ENCODE measurements around the gene RPLP1. TPM values are rescaled to one million over a fixed set of nuclear protein-coding genes. Genes with fewer than 3 reads are reported as not detected.
A peak's percentile ranks its signal among the peaks of the same experiment; 100 is the strongest.

RPLP1 gene
- total RNA-seq, 1 donor from 2014 or later, result 3,035 TPM

DNA sequence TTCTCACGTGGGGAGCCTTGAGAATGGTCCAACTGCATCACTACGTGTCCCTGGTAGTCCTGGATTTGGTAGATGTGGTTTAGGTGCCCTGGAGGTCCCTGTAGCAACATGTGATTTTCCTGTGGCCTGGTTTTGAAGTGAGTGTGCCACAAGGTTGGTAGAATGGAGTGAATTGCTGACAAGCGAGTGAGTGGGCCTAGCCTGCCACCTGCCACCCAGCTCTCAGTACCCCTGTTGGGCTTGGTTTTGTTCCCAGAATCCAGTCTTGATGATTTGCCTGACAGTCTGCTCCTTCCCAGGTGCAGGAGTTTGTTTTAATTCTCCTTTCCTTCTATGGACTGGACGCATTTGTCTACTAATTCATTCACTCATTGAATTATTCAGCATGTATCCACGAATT is 19.4 kb downstream of the RPLP1 start:
- H3K9me3 Mint-ChIP-seq, result no peaks in the 10 kb centered on the region
- CTCF ChIA-PET, result interaction anchor here (1.2 to 1.3 kb wide), 2 partner anchors 995 to 1339 kb away, joined by 3 read pairs; no protein-coding TSS in a partner anchor
- ATAC-seq (ENCODE audit: low read depth), result no peak

GRCh38 chr15:69472562-69472961 is 19.9 kb downstream of the RPLP1 start:
- DNase-seq (no peak), ATAC-seq (ENCODE audit: low read depth) (no peak)
- H3K27ac Mint-ChIP-seq, result no peak overlapping the region
- H3K27me3 Mint-ChIP-seq, result peaks cover 3% of the 10 kb centered on the region
- intact Hi-C loops (cut with micrococcal nuclease), result no loop called here
- POLR2A ChIA-PET, result interaction anchor here (0.5 kb wide), 1 partner anchor 1371 kb away, joined by 4 read pairs; no protein-coding TSS in a partner anchor
- H3K36me3 Mint-ChIP-seq (ENCODE audit: low read depth), result no peaks in the 10 kb centered on the region
- TF ChIP-seq CTCF (IDR thresholded peaks at IDR 0.05), result no peak
- CTCF ChIA-PET, result interaction anchor here (1.2 to 1.3 kb wide), 3 partner anchors 988 to 1339 kb away, joined by 3 read pairs; no protein-coding TSS in a partner anchor
- no peaks in the 10 kb centered on the region for H3K9me3 Mint-ChIP-seq
- no peak overlapping the region for H3K4me3 Mint-ChIP-seq
- peaks cover 3% of the 10 kb centered on the region for H3K4me1 Mint-ChIP-seq

More for the DNA sequence above, 19.4 kb downstream of the RPLP1 start:
- Mint-ChIP-seq H3K27me3 (peaks cover 3% of the 10 kb centered on the region), H3K27ac (no peak overlapping the region), H3K4me1 (peaks cover 3% of the 10 kb centered on the region), H3K36me3 (ENCODE audit: low read depth) (no peaks in the 10 kb centered on the region), H3K4me3 (no peak overlapping the region)
- intact Hi-C loops (cut with micrococcal nuclease), result no loop called here
- POLR2A ChIA-PET, result interaction anchor here (0.5 kb wide), 1 partner anchor 1371 kb away, joined by 4 read pairs; no protein-coding TSS in a partner anchor
- TF ChIP-seq CTCF (IDR thresholded peaks at IDR 0.05), result no peak
- DNase-seq, result no peak

DNA sequence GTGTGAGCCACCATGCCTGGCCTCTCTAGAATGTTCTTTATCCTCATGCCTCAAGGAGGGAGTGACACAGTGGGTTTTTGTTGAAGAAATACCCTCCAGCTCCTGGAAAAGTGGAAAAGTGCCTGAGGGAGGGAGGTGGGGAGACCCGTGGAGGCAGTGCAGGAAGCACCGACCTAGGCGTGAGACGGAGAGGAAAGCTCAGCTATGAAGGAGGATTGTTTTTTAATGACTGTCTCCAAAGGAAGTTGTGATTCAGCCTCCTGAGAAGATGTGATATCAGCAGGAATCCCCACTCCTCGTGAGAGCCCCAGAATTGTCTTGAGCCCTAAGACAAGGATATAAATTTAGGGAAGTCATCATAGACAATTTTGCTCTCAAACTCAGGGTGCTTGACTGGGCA is 21.7 kb downstream of the RPLP1 start:
- no peak for TF ChIP-seq CTCF (IDR thresholded peaks at IDR 0.05)
- no peak overlapping the region for H3K27ac Mint-ChIP-seq
- POLR2A ChIA-PET, result interaction anchor here (1.3 kb wide), 1 partner anchor 11 kb away, joined by 3 read pairs; no protein-coding TSS in a partner anchor
- no peaks in the 10 kb centered on the region for H3K9me3 Mint-ChIP-seq
- DNase-seq (no peak), ATAC-seq (ENCODE audit: low read depth) (no peak)
- H3K27me3 Mint-ChIP-seq, result peaks cover 6% of the 10 kb centered on the region
- H3K4me3 Mint-ChIP-seq, result no peak overlapping the region
- no peaks in the 10 kb centered on the region for H3K36me3 Mint-ChIP-seq (ENCODE audit: low read depth)
- CTCF ChIA-PET, result interaction anchor here (1.5 to 8.5 kb wide), 4 partner anchors 8 to 1337 kb away, joined by 4 to 118 read pairs (median 20); no protein-coding TSS in a partner anchor
- peaks cover 3% of the 10 kb centered on the region for H3K4me1 Mint-ChIP-seq
- intact Hi-C loops (cut with micrococcal nuclease), result no loop called here

GRCh38 chr15:69474846-69475455 is 22.3 kb downstream of the RPLP1 start:
- ChIA-PET CTCF (interaction anchor here (1.4 to 8.5 kb wide), 6 partner anchors 9 to 1336 kb away, joined by 4 to 118 read pairs (median 6); no protein-coding TSS in a partner anchor), POLR2A (interaction anchor here (1.3 kb wide), 1 partner anchor 12 kb away, joined by 3 read pairs; no protein-coding TSS in a partner anchor)
- H3K36me3 Mint-ChIP-seq (ENCODE audit: low read depth), result no peaks in the 10 kb centered on the region
- ATAC-seq (ENCODE audit: low read depth) (no peak), DNase-seq (no peak)
- H3K4me1 Mint-ChIP-seq, result peaks cover 3% of the 10 kb centered on the region
- H3K27me3 Mint-ChIP-seq, result peaks cover 6% of the 10 kb centered on the region
- intact Hi-C loops (cut with micrococcal nuclease), result loop anchor here (5.0 kb wide), 3 partner anchors 102 to 1967 kb away; partner anchors contain the start of gene TLE3
- H3K9me3 Mint-ChIP-seq, result peaks cover 4% of the 10 kb centered on the region
- no peak overlapping the region for H3K27ac Mint-ChIP-seq
- no peak overlapping the region for H3K4me3 Mint-ChIP-seq
- no peak for TF ChIP-seq CTCF (IDR thresholded peaks at IDR 0.05)

DNA sequence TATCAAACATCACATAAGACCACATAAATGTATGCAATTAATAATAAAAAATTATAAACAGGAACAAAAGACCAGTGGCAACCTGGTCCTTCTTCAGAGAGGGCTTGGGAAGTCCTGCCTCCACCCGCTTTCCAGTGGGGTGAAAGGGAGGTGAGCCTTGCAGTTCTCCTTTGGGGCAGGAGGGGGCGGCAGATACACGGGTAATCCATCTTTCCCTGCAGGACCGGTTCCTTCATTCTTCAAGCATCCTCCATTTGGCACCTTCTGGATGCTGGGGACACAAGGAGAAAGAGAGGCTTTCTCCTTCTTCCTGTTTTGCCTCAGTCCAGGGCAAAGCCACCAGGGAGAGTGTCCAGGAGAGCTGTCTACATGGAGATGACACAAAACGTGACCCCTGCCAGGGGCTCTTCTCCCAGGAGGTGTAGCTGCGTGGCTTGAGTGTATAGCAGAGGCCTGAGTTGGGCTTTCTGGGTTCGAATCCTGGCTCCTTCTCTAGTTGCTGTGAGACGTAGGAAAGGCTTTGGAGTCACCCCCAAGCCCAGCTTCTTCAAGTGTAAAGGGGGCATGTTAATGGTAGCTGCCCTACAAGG is 23.2 kb downstream of the RPLP1 start:
- intact Hi-C loops (cut with micrococcal nuclease), result loop anchor here (1.0 to 5.0 kb wide), 4 partner anchors 101 to 1966 kb away; partner anchors contain the start of gene TLE3
- DNase-seq, result peak; percentile 65
- ChIA-PET CTCF (interaction anchor here (0.6 to 8.5 kb wide), 14 partner anchors 10 to 1335 kb away, joined by 3 to 118 read pairs (median 4); no protein-coding TSS in a partner anchor), POLR2A (interaction anchor here (0.7 to 1.3 kb wide), 2 partner anchors 13 to 148 kb away, joined by 3 to 8 read pairs; no protein-coding TSS in a partner anchor)
- TF ChIP-seq CTCF (IDR thresholded peaks at IDR 0.05), result no peak
- H3K4me3 Mint-ChIP-seq, result no peak overlapping the region
- peaks cover 3% of the 10 kb centered on the region for H3K4me1 Mint-ChIP-seq
- H3K27me3 Mint-ChIP-seq, result peaks cover 6% of the 10 kb centered on the region
- H3K27ac Mint-ChIP-seq, result no peak overlapping the region
- no peaks in the 10 kb centered on the region for H3K36me3 Mint-ChIP-seq (ENCODE audit: low read depth)
- peak; percentile 88 for ATAC-seq (ENCODE audit: low read depth)
- H3K9me3 Mint-ChIP-seq, result peaks cover 4% of the 10 kb centered on the region
